ENCODE results near the gene B9D2. TPM values are rescaled to one million over a fixed set of nuclear protein-coding genes. Genes with fewer than 3 reads are reported as not detected.

B9D2 gene
- total RNA-seq, 2 donors from 2014 or later = 4.5 to 6.2 TPM

- no peaks in the 10 kb centered on the region for H3K27me3 ChIP-seq (ENCODE audit: control insufficient read depth, insufficient read depth, low read length, poor library complexity, severe bottlenecking)
- H3K36me3 ChIP-seq (ENCODE audit: control insufficient read depth, insufficient read depth, low read length) = no peaks in the 10 kb centered on the region
- H3K27ac ChIP-seq (ENCODE audit: low read depth, low read length) = no peak overlapping the region
- H3K27me3 Mint-ChIP-seq (ENCODE audit: insufficient read depth) = no peaks in the 10 kb centered on the region
- no peaks in the 10 kb centered on the region for H3K9me3 ChIP-seq (ENCODE audit: control insufficient read depth, low read length)
- no peak for DNase-seq
- no peak overlapping the region for H3K4me3 ChIP-seq (ENCODE audit: low read length)
- 95 to 97% methylated on average over 3 to 7 of the region's 10 CpGs for WGBS, 2 experiments (ENCODE audit: insufficient coverage in 1 of 2, insufficient read length in 1 of 2)
- no peak overlapping the region for H3K9ac ChIP-seq (ENCODE audit: extremely low read depth, low read length, poor library complexity, severe bottlenecking)
- H3K27ac Mint-ChIP-seq = no peak overlapping the region
- H3K4me1 Mint-ChIP-seq = no peaks in the 10 kb centered on the region
- H3K36me3 Mint-ChIP-seq (ENCODE audit: low read depth) = peaks cover 5% of the 10 kb centered on the region
- no peak for TF ChIP-seq CTCF (conservative IDR thresholded peaks at IDR 0.05)
- H3K4me1 ChIP-seq (ENCODE audit: control insufficient read depth, insufficient read depth, low read length) = no peaks in the 10 kb centered on the region
- peak overlapping the region; percentile 74 for H3K4me3 Mint-ChIP-seq
- H3K9me3 Mint-ChIP-seq = no peaks in the 10 kb centered on the region
These were observed 1.7 kb downstream of the B9D2 start for GRCh38 chr19:41362143-41362847.

GRCh38 chr19:41359741-41360140 lies 4.2 kb downstream of the B9D2 start:
- Histone ChIP-seq H3K4me1 (ENCODE audit: control insufficient read depth, insufficient read depth, low read length) (no peaks in the 10 kb centered on the region), H3K27ac (ENCODE audit: low read depth, low read length) (no peak overlapping the region), H3K27me3 (ENCODE audit: control insufficient read depth, insufficient read depth, low read length, poor library complexity, severe bottlenecking) (no peaks in the 10 kb centered on the region), H3K9ac (ENCODE audit: extremely low read depth, low read length, poor library complexity, severe bottlenecking) (no peak overlapping the region), H3K36me3 (ENCODE audit: control insufficient read depth, insufficient read depth, low read length) (no peaks in the 10 kb centered on the region), H3K4me3 (ENCODE audit: low read length) (no peak overlapping the region), H3K9me3 (ENCODE audit: control insufficient read depth, low read length) (no peaks in the 10 kb centered on the region)
- H3K27ac Mint-ChIP-seq = no peak overlapping the region
- H3K27me3 Mint-ChIP-seq (ENCODE audit: insufficient read depth) = no peaks in the 10 kb centered on the region
- H3K9me3 Mint-ChIP-seq = no peaks in the 10 kb centered on the region
- H3K4me1 Mint-ChIP-seq = no peaks in the 10 kb centered on the region
- 100% methylated on average over 1 of the region's 1 CpG for WGBS, 2 experiments (ENCODE audit: insufficient coverage in 1 of 2, insufficient read length in 1 of 2)
- H3K36me3 Mint-ChIP-seq (ENCODE audit: low read depth) = no peaks in the 10 kb centered on the region
- no peak for DNase-seq
- H3K4me3 Mint-ChIP-seq = no peak overlapping the region
- no peak for TF ChIP-seq CTCF (conservative IDR thresholded peaks at IDR 0.05)

- no peaks in the 10 kb centered on the region for H3K36me3 ChIP-seq (ENCODE audit: control insufficient read depth, insufficient read depth, low read length)
- Mint-ChIP-seq H3K27ac (no peak overlapping the region), H3K9me3 (no peaks in the 10 kb centered on the region), H3K36me3 (ENCODE audit: low read depth) (no peaks in the 10 kb centered on the region), H3K27me3 (ENCODE audit: insufficient read depth) (no peaks in the 10 kb centered on the region), H3K4me3 (no peak overlapping the region), H3K4me1 (peaks cover 3% of the 10 kb centered on the region)
- no peak overlapping the region for H3K4me3 ChIP-seq (ENCODE audit: low read length)
- no peak overlapping the region for H3K9ac ChIP-seq (ENCODE audit: extremely low read depth, low read length, poor library complexity, severe bottlenecking)
- TF ChIP-seq CTCF (conservative IDR thresholded peaks at IDR 0.05) = no peak
- 95 to 96% methylated on average over 11 to 13 of the region's 13 CpGs for WGBS, 2 experiments (ENCODE audit: insufficient coverage in 1 of 2, insufficient read length in 1 of 2)
- H3K27me3 ChIP-seq (ENCODE audit: control insufficient read depth, insufficient read depth, low read length, poor library complexity, severe bottlenecking) = no peaks in the 10 kb centered on the region
- no peak overlapping the region for H3K27ac ChIP-seq (ENCODE audit: low read depth, low read length)
- no peak for DNase-seq
- H3K4me1 ChIP-seq (ENCODE audit: control insufficient read depth, insufficient read depth, low read length) = no peaks in the 10 kb centered on the region
- H3K9me3 ChIP-seq (ENCODE audit: control insufficient read depth, low read length) = no peaks in the 10 kb centered on the region
These were observed 6.2 kb downstream of the B9D2 start for GRCh38 chr19:41357746-41358145.
